GM19467 (cell line): ENCODE data around the gene PSKH1.

Experiments used
- ATAC-seq: cut with Tn5 transposase; IDR thresholded peaks from one replicate; pipeline ENCODE4 v1.9.1; 2021; ENCODE audit warnings: mild to moderate bottlenecking, moderate library complexity; ENCODE audit not compliant: unreplicated experiment

The PSKH1 gene

DNA sequence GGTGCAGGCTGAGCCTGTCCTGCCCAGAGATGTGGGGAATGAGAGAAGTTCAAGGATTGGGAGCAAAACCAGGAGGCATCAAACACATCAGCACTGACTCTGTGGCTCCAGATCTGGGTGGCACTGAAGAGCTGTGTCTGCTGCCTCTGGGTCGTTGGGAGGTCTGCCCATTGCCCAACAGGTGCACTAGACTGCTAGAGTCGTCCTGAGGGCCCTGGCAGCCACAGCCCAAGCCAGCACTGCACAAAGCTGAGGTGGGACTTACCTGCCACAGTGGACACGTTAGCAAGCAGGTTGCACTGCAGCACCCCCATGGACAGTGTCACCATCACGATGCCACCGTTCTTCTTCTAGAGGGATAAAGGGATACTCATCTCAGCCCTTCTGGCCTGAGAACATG lies 84.0 kb downstream of the PSKH1 start:
- ATAC-seq: no peak

- ATAC-seq: no peak
Observed at GRCh38 chr16:67977469-67978227, 84.6 kb downstream of the PSKH1 start.
